Spleen (tissue), 7 donors: ENCODE data around the gene DCUN1D3.

Source experiments
- POLR2A ChIP-seq, 3 donors: fragments of 450-650 bp; IDR thresholded peaks; one replicate each; pipeline ENCODE4 v1.5.1; 2017; ENCODE audit warnings: antibody characterized with exemption in 3 of 3, mild to moderate bottlenecking in 1 of 3
- POLR2AphosphoS5 ChIP-seq, 3 donors: sonication (generic); formaldehyde crosslinking; IDR thresholded peaks; one replicate each; pipeline ENCODE4 v1.5.1; 2017; ENCODE audit warnings: antibody characterized with exemption in 3 of 3
- TF ChIP-seq, protein P1 (sequence below), 11 experiments: fragments of 200-600 bp in 7 of 11; fragments of 450-650 bp in 4 of 11; sonication (generic) in 4 of 11; IDR thresholded peaks in 8 of 11; conservative IDR thresholded peaks in 3 of 11; 1 replicate in 7 of 11; 2 replicates in 4 of 11; pipeline versions ENCODE4 v1.4.0 to v1.8.0; 2016 to 2021; ENCODE audit warnings: antibody characterized with exemption in 11 of 11, inconsistent platforms in 4 of 11, mild to moderate bottlenecking in 1 of 11
- donor health status: DM: no; HTN: no; CAD: no; lungs with moderate emphysema.
- donor health status: DM: no; HTN: no; CAD: no.
- donor health status: DM: no; HTN: no; CAD: no.

GRCh38 chr16:20906341-20907255 is 6.4 kb upstream of the DCUN1D3 start:
- TF ChIP-seq, protein P1, sequence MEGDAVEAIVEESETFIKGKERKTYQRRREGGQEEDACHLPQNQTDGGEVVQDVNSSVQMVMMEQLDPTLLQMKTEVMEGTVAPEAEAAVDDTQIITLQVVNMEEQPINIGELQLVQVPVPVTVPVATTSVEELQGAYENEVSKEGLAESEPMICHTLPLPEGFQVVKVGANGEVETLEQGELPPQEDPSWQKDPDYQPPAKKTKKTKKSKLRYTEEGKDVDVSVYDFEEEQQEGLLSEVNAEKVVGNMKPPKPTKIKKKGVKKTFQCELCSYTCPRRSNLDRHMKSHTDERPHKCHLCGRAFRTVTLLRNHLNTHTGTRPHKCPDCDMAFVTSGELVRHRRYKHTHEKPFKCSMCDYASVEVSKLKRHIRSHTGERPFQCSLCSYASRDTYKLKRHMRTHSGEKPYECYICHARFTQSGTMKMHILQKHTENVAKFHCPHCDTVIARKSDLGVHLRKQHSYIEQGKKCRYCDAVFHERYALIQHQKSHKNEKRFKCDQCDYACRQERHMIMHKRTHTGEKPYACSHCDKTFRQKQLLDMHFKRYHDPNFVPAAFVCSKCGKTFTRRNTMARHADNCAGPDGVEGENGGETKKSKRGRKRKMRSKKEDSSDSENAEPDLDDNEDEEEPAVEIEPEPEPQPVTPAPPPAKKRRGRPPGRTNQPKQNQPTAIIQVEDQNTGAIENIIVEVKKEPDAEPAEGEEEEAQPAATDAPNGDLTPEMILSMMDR (IDR thresholded peaks at IDR 0.05 in 8 of 11, conservative IDR thresholded peaks at IDR 0.05 in 3 of 11): no peak
- TF ChIP-seq POLR2A (IDR thresholded peaks at IDR 0.05) (no peak), POLR2AphosphoS5 (IDR thresholded peaks at IDR 0.05) (no peak)
